T-helper 22 cell (primary cell): ENCODE measurements around the gene TMEM174.

Source experiments
- DNase-seq: peaks from one replicate; pipeline ENCODE4 v3.0.0-alpha.2; 2020; ENCODE audit warnings: low read depth

TMEM174 gene

GRCh38 chr5:73153513-73153912, 19.5 kb upstream of the TMEM174 start:
- no peak for DNase-seq

- DNase-seq, result no peak
Observed at GRCh38 chr5:73154208-73155006, 18.6 kb upstream of the TMEM174 start.

GRCh38 chr5:73155271-73156222, 17.4 kb upstream of the TMEM174 start:
- DNase-seq, result no peak

DNA sequence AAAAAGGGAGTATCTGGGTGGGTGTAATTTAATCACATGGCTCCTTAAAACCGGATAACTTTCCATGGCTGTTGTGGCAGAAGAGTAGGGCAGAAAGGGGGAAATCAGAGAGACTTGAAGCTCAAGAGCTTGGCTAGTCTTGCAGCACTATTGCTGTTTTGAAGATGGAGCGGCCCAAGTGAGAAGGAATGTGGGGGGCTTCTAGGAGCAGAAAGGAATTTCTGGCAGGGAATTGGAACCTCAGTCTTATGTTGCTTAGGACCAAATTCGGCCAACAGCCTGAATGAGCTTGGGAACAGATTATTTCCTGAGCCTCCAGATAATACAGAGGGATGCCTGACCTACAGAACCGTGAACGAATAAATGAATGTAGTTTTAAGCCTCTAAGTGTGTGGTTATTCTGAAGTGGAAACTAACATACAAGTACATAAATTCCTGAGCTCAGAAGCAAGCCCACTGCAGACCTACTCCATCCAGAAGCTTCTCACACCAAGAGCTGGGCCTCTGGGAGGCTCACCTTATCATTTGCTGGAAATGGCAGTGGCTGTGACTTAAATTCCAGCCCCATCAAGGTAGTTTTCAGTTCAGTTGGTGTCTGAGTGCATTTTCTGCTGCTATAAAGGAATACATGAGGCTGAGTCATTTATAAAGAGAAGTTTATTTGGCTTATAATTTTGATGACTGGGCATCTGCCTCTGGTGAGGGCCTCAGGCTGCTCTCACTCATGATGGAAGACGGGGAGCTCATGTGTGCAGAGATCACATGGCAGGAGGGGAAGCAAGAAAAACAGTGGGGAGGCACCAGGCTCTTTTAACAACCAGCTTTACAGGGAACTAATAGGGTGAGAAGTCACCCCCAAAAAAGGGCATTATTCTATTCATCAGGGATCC, 15.3 kb upstream of the TMEM174 start:
- no peak for DNase-seq

GRCh38 chr5:73158313-73158712, 14.7 kb upstream of the TMEM174 start:
- no peak for DNase-seq

- no peak for DNase-seq
Observed at GRCh38 chr5:73160239-73160671, 12.7 kb upstream of the TMEM174 start.

DNA sequence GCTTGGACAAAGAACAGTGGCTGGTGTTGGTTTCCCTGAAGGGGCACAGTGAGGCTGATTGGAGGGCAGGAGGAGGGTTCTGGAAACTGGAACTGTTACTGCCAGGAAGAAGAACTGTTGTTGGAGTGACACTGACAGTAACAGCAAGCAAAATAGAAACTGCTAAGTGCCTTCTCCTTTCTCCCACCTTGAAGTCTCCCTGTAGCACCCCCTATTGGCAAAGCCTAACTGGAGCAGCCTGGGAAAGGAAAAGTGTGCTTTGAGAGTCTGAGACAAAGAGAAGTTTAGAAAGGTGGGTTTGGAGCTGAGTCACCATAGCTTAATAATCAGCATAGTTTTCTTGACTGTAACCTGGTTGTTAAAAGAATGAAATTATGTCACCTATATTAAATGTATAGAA, 2.5 kb upstream of the TMEM174 start:
- DNase-seq, result no peak

GRCh38 chr5:73171495-73171894, 1.5 kb upstream of the TMEM174 start:
- no peak for DNase-seq

DNA sequence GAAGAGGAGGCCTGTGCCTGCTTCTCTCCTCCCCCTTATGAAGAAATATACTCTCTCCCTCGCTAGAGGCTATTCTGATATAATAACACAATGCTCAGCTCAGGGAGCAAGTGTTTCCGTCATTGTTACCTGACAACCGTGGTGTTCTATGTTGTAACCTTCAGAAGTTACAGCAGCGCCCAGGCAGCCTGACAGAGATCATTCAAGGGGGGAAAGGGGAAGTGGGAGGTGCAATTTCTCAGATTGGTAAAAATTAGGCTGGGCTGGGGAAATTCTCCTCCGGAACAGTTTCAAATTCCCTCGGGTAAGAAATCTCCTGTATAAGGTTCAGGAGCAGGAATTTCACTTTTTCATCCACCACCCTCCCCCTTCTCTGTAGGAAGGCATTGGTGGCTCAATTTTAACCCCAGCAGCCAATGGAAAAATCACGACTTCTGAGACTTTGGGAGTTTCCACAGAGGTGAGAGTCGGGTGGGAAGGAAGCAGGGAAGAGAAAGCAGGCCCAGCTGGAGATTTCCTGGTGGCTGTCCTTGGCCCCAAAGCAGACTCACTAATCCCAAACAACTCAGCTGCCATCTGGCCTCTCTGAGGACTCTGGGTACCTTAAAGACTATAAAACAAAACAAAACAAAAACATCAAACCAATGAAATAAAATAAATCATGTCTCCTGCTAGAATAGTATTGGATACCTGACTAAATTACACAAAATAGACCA, 1.3 kb downstream of the TMEM174 start:
- no peak for DNase-seq

GRCh38 chr5:73176250-73176649, 3.3 kb downstream of the TMEM174 start:
- no peak for DNase-seq

- no peak for DNase-seq
Observed at GRCh38 chr5:73178265-73178664, 5.3 kb downstream of the TMEM174 start.

- no peak for DNase-seq
Observed at GRCh38 chr5:73179730-73180129, 6.7 kb downstream of the TMEM174 start.

GRCh38 chr5:73180566-73180965, 7.6 kb downstream of the TMEM174 start:
- no peak for DNase-seq

GRCh38 chr5:73182307-73182706, 9.3 kb downstream of the TMEM174 start:
- no peak for DNase-seq

GRCh38 chr5:73183000-73183399, 10.0 kb downstream of the TMEM174 start:
- no peak for DNase-seq

- DNase-seq, result no peak
Observed at GRCh38 chr5:73183481-73183891, 10.5 kb downstream of the TMEM174 start.

GRCh38 chr5:73186976-73187375, 14.0 kb downstream of the TMEM174 start:
- no peak for DNase-seq

DNA sequence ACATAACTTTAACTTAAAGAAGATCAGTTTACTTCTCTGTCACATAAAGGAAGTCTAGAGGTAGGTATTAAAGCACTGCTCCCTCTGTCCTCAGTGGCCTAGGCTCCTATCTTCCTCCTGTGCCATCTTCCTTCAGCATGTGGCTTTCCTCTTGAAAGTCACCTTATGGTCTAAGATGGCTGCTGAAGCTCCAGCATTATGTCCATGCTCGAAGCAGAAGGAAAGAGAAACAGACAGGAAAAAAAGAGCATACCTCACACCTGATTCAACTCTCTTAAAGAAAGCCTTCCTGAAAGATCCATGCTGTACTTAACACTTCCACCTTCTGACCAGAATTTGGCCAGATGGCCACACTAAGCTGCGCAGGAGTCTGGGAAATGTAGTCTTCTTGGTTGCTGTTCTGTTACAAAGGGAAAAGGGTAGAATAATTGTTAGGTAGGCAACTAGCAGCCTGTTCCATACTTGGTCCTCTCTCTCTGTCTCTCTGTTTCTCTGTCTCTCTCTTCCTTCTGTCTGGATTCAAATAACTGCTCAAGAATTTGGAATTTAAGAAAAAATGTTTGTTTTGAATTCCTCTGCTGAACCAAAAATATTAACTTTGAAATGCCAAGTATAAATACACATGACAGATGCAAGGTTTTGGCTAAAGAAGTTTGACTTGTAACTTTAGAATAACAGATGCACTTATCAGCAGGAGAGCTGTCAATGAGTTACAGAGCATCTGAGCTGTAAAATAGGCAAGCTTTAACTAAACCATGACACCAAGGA, 16.0 kb downstream of the TMEM174 start:
- no peak for DNase-seq

DNA sequence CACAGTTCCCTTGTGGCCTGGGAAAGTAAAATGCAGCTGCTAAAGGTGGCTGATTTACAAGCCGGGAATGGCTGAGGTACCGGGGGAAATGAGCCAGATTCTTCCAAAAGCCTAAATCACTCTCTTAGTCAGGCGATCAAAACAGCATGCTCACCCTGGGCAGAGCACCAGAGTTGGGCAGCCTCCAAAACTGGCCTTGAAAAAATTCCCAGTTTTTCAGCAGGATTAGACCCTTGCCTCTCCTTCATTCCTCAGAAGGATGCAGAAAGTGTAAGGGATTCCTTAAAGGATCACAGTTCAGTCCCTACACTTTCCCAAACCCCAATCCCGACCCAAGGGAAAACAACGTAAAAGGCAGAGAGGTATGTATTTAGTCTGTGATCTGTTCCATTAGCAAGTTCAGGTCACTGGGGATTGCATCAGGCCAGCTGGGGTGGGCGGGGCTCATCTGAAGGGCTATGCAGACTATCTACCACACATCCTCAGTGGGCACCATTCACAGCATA, 16.9 kb downstream of the TMEM174 start:
- no peak for DNase-seq

DNA sequence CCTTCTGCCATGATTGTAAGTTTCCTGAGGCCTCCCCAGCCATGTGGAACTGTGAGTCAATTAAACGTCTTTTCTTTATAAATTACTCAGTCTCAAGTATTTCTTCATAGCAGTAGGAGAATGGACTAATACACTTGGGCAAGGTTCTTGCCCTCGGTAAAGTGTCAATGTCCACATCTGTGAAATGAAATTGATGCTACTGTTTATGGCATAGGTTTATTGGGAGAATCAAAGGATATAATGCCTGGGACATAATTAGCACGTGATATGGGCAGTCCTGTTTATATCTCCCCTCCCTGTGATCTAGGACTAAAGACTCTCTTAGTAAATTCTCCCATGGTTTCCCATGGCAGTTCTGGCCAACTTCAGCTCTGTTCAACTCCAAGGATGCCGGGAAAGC, 19.4 kb downstream of the TMEM174 start:
- no peak for DNase-seq
